ENCODE results near the gene ATXN1. TPM values are rescaled to one million over a fixed set of nuclear protein-coding genes. Genes with fewer than 3 reads are reported as not detected.

Gene ATXN1
- polyA plus RNA-seq, 1 of the 3 experiments (the other 2 are of a cell fraction): 7.9 TPM

DNA sequence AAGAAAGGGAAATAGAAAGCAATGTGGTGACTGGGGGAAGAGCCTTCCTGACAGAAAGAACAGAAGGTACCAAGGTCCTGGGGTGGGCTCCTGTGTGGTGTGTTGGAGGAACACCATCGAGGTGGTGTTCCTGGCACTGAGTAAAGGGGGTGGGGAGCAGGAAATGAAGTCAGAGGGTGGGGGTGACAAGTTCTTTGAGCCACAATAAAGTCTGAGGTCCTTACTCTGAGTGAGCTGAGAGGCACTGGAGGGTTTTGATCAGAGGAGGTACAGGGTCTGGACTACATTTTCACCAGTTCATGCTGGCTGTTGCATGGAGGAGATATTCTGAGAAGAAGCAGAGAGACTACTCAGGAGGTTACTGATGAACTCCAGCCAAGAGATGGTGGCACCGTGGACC is 324.7 kb downstream of the ATXN1 start:
- TF ChIP-seq RFX5 (IDR thresholded peaks at IDR 0.05; ENCODE audit: low read length) (no peak), GATA2 (CRISPR knock-in tag; IDR thresholded peaks at IDR 0.05) (no peak), GABPA (IDR thresholded peaks at IDR 0.05; ENCODE audit: low read depth) (no peak), MEF2A (IDR thresholded peaks at IDR 0.05; ENCODE audit: borderline replicate concordance, low read depth) (no peak), TAF1 (IDR thresholded peaks at IDR 0.05; ENCODE audit: borderline replicate concordance, low read depth, low read length) (no peak), NFIC (IDR thresholded peaks at IDR 0.05; ENCODE audit: borderline replicate concordance) (no peak)
- TF ChIP-seq, protein P1, sequence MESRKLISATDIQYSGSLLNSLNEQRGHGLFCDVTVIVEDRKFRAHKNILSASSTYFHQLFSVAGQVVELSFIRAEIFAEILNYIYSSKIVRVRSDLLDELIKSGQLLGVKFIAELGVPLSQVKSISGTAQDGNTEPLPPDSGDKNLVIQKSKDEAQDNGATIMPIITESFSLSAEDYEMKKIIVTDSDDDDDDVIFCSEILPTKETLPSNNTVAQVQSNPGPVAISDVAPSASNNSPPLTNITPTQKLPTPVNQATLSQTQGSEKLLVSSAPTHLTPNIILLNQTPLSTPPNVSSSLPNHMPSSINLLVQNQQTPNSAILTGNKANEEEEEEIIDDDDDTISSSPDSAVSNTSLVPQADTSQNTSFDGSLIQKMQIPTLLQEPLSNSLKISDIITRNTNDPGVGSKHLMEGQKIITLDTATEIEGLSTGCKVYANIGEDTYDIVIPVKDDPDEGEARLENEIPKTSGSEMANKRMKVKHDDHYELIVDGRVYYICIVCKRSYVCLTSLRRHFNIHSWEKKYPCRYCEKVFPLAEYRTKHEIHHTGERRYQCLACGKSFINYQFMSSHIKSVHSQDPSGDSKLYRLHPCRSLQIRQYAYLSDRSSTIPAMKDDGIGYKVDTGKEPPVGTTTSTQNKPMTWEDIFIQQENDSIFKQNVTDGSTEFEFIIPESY (IDR thresholded peaks at IDR 0.05; ENCODE audit: borderline replicate concordance, low read depth): no peak
- Histone ChIP-seq H4K20me1 (ENCODE audit: insufficient read depth) (no peaks in the 10 kb centered on the region), H3K27ac (ENCODE audit: low read depth in 2 of 2, low read length in 1 of 2) (no peak overlapping the region), H3K9ac (no peak overlapping the region), H2AFZ (ENCODE audit: low read depth) (no peak overlapping the region), H3K9me3 (no peaks in the 10 kb centered on the region), H3K79me2 (ENCODE audit: insufficient read depth) (0 out of 2 replicates have a peak, but pooled peaks cover 4% of the 10 kb centered on the region), H3K27me3 (ENCODE audit: insufficient read depth) (no peaks in the 10 kb centered on the region), H3K4me2 (no peak overlapping the region), H3K4me1 (ENCODE audit: control insufficient read depth in 1 of 2, insufficient read depth in 2 of 2, low read depth in 1 of 2, low read length in 1 of 2) (peaks cover 0 to 3% of the 10 kb centered on the region in 2 experiments; a peak in 3 of 4 replicates), H3K9me2 (no peaks in the 10 kb centered on the region), H3K36me3 (replicated peaks in 1 of 2; ENCODE audit: control insufficient read depth in 1 of 2, insufficient read depth in 2 of 2, low read length in 1 of 2) (no peaks in the 10 kb centered on the region), H3K4me3 (ENCODE audit: low read depth in 2 of 2, low read length in 1 of 2) (no peak overlapping the region), H3F3A (replicated peaks; ENCODE audit: insufficient read depth) (peaks cover 7% of the 10 kb centered on the region)
- no peak for DNase-seq
- POLR2A ChIA-PET: no interaction called here
- WGBS (ENCODE audit: low lambda C conversion rate): 60% methylated on average over 2 of the region's 2 CpGs
- CTCF ChIA-PET: interaction anchor here (1.2 kb wide), 1 partner anchor 27 kb away, joined by 3 read pairs; no protein-coding TSS in a partner anchor

DNA sequence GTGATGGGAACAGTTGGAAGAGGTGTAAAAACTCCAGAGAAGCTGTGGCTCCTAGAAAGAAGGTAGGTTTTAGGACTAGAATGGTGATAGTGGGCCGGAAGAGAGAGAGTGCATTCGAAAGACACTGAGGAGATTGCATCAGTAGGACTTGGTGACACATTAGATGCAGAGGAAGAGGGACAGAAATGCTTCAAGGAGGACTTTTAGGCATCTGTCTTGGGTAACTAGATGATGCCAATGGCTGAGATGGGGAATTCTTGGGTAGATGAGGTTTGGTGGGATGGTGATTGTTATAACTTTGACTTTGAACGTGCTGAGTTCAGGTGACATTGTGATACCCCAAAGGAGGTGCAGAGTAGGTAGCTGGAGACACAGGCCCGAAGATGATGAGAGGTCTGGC is 326.4 kb downstream of the ATXN1 start:
- Histone ChIP-seq H3K9me3 (no peaks in the 10 kb centered on the region), H3K4me2 (no peak overlapping the region), H3K79me2 (ENCODE audit: insufficient read depth) (0 out of 2 replicates have a peak, but pooled peaks cover 4% of the 10 kb centered on the region), H2AFZ (ENCODE audit: low read depth) (no peak overlapping the region), H3K27me3 (ENCODE audit: insufficient read depth) (no peaks in the 10 kb centered on the region), H4K20me1 (ENCODE audit: insufficient read depth) (no peaks in the 10 kb centered on the region), H3K9me2 (no peaks in the 10 kb centered on the region), H3F3A (replicated peaks; ENCODE audit: insufficient read depth) (peaks cover 7% of the 10 kb centered on the region), H3K4me3 (ENCODE audit: low read depth in 2 of 2, low read length in 1 of 2) (no peak overlapping the region), H3K4me1 (ENCODE audit: control insufficient read depth in 1 of 2, insufficient read depth in 2 of 2, low read depth in 1 of 2, low read length in 1 of 2) (peaks cover 0 to 3% of the 10 kb centered on the region in 2 experiments; a peak in 3 of 4 replicates), H3K27ac (ENCODE audit: low read depth in 2 of 2, low read length in 1 of 2) (no peak overlapping the region), H3K36me3 (replicated peaks in 1 of 2; ENCODE audit: control insufficient read depth in 1 of 2, insufficient read depth in 2 of 2, low read length in 1 of 2) (peaks cover 0 to 6% of the 10 kb centered on the region in 2 experiments), H3K9ac (no peak overlapping the region)
- WGBS (ENCODE audit: low lambda C conversion rate): 86% methylated on average over 4 of the region's 4 CpGs
- TF ChIP-seq TCF12 (IDR thresholded peaks at IDR 0.05) (no peak), MEF2A (IDR thresholded peaks at IDR 0.05; ENCODE audit: borderline replicate concordance, low read depth) (no peak), JUND (IDR thresholded peaks at IDR 0.05) (no peak), RCOR1 (IDR thresholded peaks at IDR 0.05; ENCODE audit: low read length) (no peak), EP300 (IDR thresholded peaks at IDR 0.05; ENCODE audit: borderline replicate concordance in 1 of 2, low read depth in 1 of 2, low read length in 1 of 2) (no peak), CHD2 (IDR thresholded peaks at IDR 0.05; ENCODE audit: low read length, partially characterized antibody) (no peak), GABPA (IDR thresholded peaks at IDR 0.05; ENCODE audit: low read depth) (no peak), YY1 (IDR thresholded peaks at IDR 0.05; ENCODE audit: low read depth) (no peak), RAD21 (IDR thresholded peaks at IDR 0.05; ENCODE audit: low read length) (no peak), SMC3 (IDR thresholded peaks at IDR 0.05; ENCODE audit: low read depth, low read length) (no peak), MXI1 (IDR thresholded peaks at IDR 0.05; ENCODE audit: low read depth, low read length) (no peak), POLR2AphosphoS5 (IDR thresholded peaks at IDR 0.05; ENCODE audit: low read depth, low read length) (no peak), NFIC (IDR thresholded peaks at IDR 0.05; ENCODE audit: borderline replicate concordance) (no peak), TAF1 (IDR thresholded peaks at IDR 0.05; ENCODE audit: borderline replicate concordance, low read depth, low read length) (no peak), NRF1 (IDR thresholded peaks at IDR 0.05; ENCODE audit: low read depth, low read length) (no peak)
- TF ChIP-seq, protein P2, sequence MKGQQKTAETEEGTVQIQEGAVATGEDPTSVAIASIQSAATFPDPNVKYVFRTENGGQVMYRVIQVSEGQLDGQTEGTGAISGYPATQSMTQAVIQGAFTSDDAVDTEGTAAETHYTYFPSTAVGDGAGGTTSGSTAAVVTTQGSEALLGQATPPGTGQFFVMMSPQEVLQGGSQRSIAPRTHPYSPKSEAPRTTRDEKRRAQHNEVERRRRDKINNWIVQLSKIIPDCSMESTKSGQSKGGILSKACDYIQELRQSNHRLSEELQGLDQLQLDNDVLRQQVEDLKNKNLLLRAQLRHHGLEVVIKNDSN (IDR thresholded peaks at IDR 0.05; ENCODE audit: borderline replicate concordance, low read depth): no peak
- TF ChIP-seq, protein P3, sequence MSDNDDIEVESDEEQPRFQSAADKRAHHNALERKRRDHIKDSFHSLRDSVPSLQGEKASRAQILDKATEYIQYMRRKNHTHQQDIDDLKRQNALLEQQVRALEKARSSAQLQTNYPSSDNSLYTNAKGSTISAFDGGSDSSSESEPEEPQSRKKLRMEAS (IDR thresholded peaks at IDR 0.05; ENCODE audit: low read depth): no peak
- TF ChIP-seq, protein P4, sequence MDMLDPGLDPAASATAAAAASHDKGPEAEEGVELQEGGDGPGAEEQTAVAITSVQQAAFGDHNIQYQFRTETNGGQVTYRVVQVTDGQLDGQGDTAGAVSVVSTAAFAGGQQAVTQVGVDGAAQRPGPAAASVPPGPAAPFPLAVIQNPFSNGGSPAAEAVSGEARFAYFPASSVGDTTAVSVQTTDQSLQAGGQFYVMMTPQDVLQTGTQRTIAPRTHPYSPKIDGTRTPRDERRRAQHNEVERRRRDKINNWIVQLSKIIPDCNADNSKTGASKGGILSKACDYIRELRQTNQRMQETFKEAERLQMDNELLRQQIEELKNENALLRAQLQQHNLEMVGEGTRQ (IDR thresholded peaks at IDR 0.05; ENCODE audit: borderline replicate concordance, low read depth, low read length): no peak
- no peak for DNase-seq
- POLR2A ChIA-PET: no interaction called here
- CTCF ChIA-PET: no interaction called here

Data from SK-N-SH (cell line).